Neutrophil (primary cell): Measurements from ENCODE around the gene SWAP70.

Experiments
- H3K27ac ChIP-seq: fragments of 200-600 bp; sonication (generic); 2 replicates; pipeline ENCODE4 v1.5.1; 2016; ENCODE audit warnings: mild to moderate bottlenecking, moderate library complexity
- H3K27me3 ChIP-seq: fragments of 200-600 bp; sonication (generic); 2 replicates; pipeline ENCODE4 v1.6.0; 2016; ENCODE audit warnings: mild to moderate bottlenecking
- H3K36me3 ChIP-seq: fragments of 200-600 bp; sonication (generic); 2 replicates; pipeline ENCODE4 v1.5.1; 2017
- H3K4me1 ChIP-seq, 2 experiments: fragments of 200-600 bp in 1 of 2; sonication (generic) in 1 of 2; 1 replicate in 1 of 2; 2 replicates in 1 of 2; pipeline versions ENCODE4 v1.5.1 to v1.6.1; 2013 to 2016; ENCODE audit warnings: low read depth in 1 of 2, low read length in 1 of 2, mild to moderate bottlenecking in 1 of 2, moderate library complexity in 1 of 2; ENCODE audit not compliant: control insufficient read depth in 1 of 2, insufficient read depth in 1 of 2
- H3K4me3 ChIP-seq, 2 experiments: fragments of 200-600 bp in 1 of 2; sonication (generic) in 1 of 2; 1 replicate in 1 of 2; 2 replicates in 1 of 2; pipeline ENCODE4 v1.5.1; 2013 to 2016; ENCODE audit warnings: low read depth in 1 of 2, low read length in 1 of 2, mild to moderate bottlenecking in 1 of 2, moderate library complexity in 1 of 2
- H3K9me3 ChIP-seq: fragments of 200-600 bp; sonication (generic); 2 replicates; pipeline ENCODE4 v1.5.1; 2016
- CTCF ChIP-seq: fragments of 200-600 bp; sonication (generic); IDR thresholded peaks from 2 replicates; pipeline ENCODE4 v1.5.1; 2016; ENCODE audit warnings: antibody characterized with exemption

SWAP70 gene

GRCh38 chr11:9662273-9662672 lies 1.6 kb upstream of the SWAP70 start:
- no peaks in the 10 kb centered on the region for H3K27me3 ChIP-seq
- no peak for TF ChIP-seq CTCF
- H3K27ac ChIP-seq = no peak overlapping the region
- H3K36me3 ChIP-seq = no peaks in the 10 kb centered on the region
- no peak overlapping the region for H3K4me3 ChIP-seq
- no peaks in the 10 kb centered on the region for H3K9me3 ChIP-seq
- H3K4me1 ChIP-seq = peaks cover 18% of the 10 kb centered on the region in 2 experiments

GRCh38 chr11:9664276-9665171 lies 647 bp downstream of the SWAP70 start:
- no peaks in the 10 kb centered on the region for H3K9me3 ChIP-seq
- H3K36me3 ChIP-seq = no peaks in the 10 kb centered on the region
- H3K27ac ChIP-seq = peak overlapping the region; percentile 67
- H3K27me3 ChIP-seq = no peaks in the 10 kb centered on the region
- peaks cover 18% of the 10 kb centered on the region in 2 experiments for H3K4me1 ChIP-seq
- peak overlapping the region; percentile 93 to 95 for H3K4me3 ChIP-seq
- no peak for TF ChIP-seq CTCF

GRCh38 chr11:9665749-9666148 lies 1.9 kb downstream of the SWAP70 start:
- Histone ChIP-seq H3K27ac (no peak overlapping the region), H3K4me3 (no peak overlapping the region), H3K4me1 (peaks cover 18% of the 10 kb centered on the region in 2 experiments), H3K36me3 (no peaks in the 10 kb centered on the region), H3K9me3 (no peaks in the 10 kb centered on the region), H3K27me3 (no peaks in the 10 kb centered on the region)
- no peak for TF ChIP-seq CTCF

GRCh38 chr11:9669954-9670353 lies 6.1 kb downstream of the SWAP70 start:
- peaks cover 0 to under 1% of the 10 kb centered on the region in 2 experiments for H3K4me1 ChIP-seq
- H3K9me3 ChIP-seq = no peaks in the 10 kb centered on the region
- no peaks in the 10 kb centered on the region for H3K27me3 ChIP-seq
- TF ChIP-seq CTCF = no peak
- H3K27ac ChIP-seq = no peak overlapping the region
- H3K4me3 ChIP-seq = no peak overlapping the region
- H3K36me3 ChIP-seq = no peaks in the 10 kb centered on the region

- no peak for TF ChIP-seq CTCF
- no peaks in the 10 kb centered on the region for H3K36me3 ChIP-seq
- H3K27me3 ChIP-seq = no peaks in the 10 kb centered on the region
- H3K27ac ChIP-seq = peak overlapping the region; percentile 37
- H3K4me3 ChIP-seq = no peak overlapping the region
- H3K9me3 ChIP-seq = no peaks in the 10 kb centered on the region
- H3K4me1 ChIP-seq = no peaks in the 10 kb centered on the region
Measured at GRCh38 chr11:9672288-9672916, 8.5 kb downstream of the SWAP70 start.
